K562 (cell line): ENCODE data around the gene DNAAF2. TPM values are rescaled to one million over a fixed set of nuclear protein-coding genes. Genes with fewer than 3 reads are reported as not detected.

Source experiments
- BACH1 ChIP-seq: fragments of 200-800 bp; sonication (Bioruptor generic); IDR thresholded peaks from 2 replicates; pipeline ENCODE4 v1.6.1; 2016; ENCODE audit warnings: missing genetic modification characterization, missing compliant biosample characterization
- CBFB ChIP-seq: sonication (generic); formaldehyde crosslinking; IDR thresholded peaks from 2 replicates; pipeline ENCODE4 v1.4.0; 2020; ENCODE audit warnings: mild to moderate bottlenecking, missing genetic modification reagents
- HDAC3 ChIP-seq: fragments of 450-650 bp; IDR thresholded peaks from 2 replicates; pipeline ENCODE4 v1.6.1; 2018; ENCODE audit warnings: borderline replicate concordance, mild to moderate bottlenecking, moderate library complexity; ENCODE audit not compliant: partially characterized antibody
- HMG20A ChIP-seq: fragments of 450-650 bp; formaldehyde crosslinking; conservative IDR thresholded peaks from 2 replicates; pipeline ENCODE4 v1.4.0; 2020; ENCODE audit warnings: mild to moderate bottlenecking, mixed read lengths
- JUN ChIP-seq, 2 experiments: sonication (generic) in 1 of 2; formaldehyde crosslinking in 1 of 2; IDR thresholded peaks; 2 replicates each; pipeline versions ENCODE4 v1.6.1 to v1.8.0; 2012 to 2022; ENCODE audit warnings: borderline replicate concordance in 2 of 2, mild to moderate bottlenecking in 2 of 2, improper control_type of control experiment in 1 of 2, low read depth in 1 of 2, low read length in 1 of 2, missing genetic modification reagents in 1 of 2
- SRSF7 ChIP-seq: fragments of 200-400 bp; formaldehyde crosslinking; optimal IDR thresholded peaks from 2 replicates; pipeline ENCODE3; 2017; ENCODE audit warnings: mild to moderate bottlenecking, low read depth, low read length
- TEAD2 ChIP-seq: fragments of 450-650 bp; IDR thresholded peaks from 2 replicates; pipeline ENCODE4 v1.6.1; 2016; ENCODE audit warnings: missing genetic modification characterization, control low read depth, missing compliant biosample characterization
- ZNF140 ChIP-seq: fragments of 250-450 bp; sonication (Bioruptor Pico); IDR thresholded peaks from 2 replicates; pipeline ENCODE4 v1.8.0; 2021; ENCODE audit warnings: moderate library complexity, mild to moderate bottlenecking, inconsistent platforms
- ZNF561 ChIP-seq: fragments of 450-650 bp; formaldehyde crosslinking; conservative IDR thresholded peaks from 2 replicates; pipeline ENCODE4 v1.4.0; 2020; ENCODE audit warnings: mild to moderate bottlenecking, moderate library complexity
- polyA plus RNA-seq, 8 experiments: library from polyadenylated mRNA; depleted of rRNA in 4 of 8; stranded (reverse) in 5 of 8; unstranded in 3 of 8; fragments of >200 nt; fragmentation: Nextera tagmentation in 2 of 8; fragmentation: Illumina TruSeq in 1 of 8; extraction: Ambion mirVana in 2 of 8; extraction: Trizol in 1 of 8; gene quantifications; 2 replicates each; pipeline versions ENCODE4 v1.2.1 to v1.2.3, GENCODE V29; 2011 to 2014; ENCODE audit warnings: inconsistent platforms in 1 of 8, missing spikeins in 1 of 8
- total RNA-seq, 7 experiments: library from RNA; depleted of rRNA in 6 of 7; stranded (reverse); fragments of >200 nt in 6 of 7; fragmentation: Illumina TruSeq in 2 of 7; extraction: Trizol in 2 of 7; gene quantifications; 2 replicates each; pipeline versions ENCODE4 v1.2.1 to v1.2.3, GENCODE V29; 2011 to 2021; ENCODE audit warnings: low replicate concordance in 1 of 7
- TF ChIP-seq, protein P1 (sequence below): IDR thresholded peaks from 3 replicates; pipeline ENCODE4 v1.6.1; 2011; ENCODE audit warnings: borderline replicate concordance, mild to moderate bottlenecking, moderate library complexity; ENCODE audit not compliant: insufficient read length; ENCODE audit errors: extremely low read depth
- TF ChIP-seq, protein P2 (sequence below): fragments of 450-650 bp; formaldehyde crosslinking; IDR thresholded peaks from 2 replicates; pipeline ENCODE4 v1.4.0; 2022; ENCODE audit warnings: mild to moderate bottlenecking, moderate library complexity
- TF ChIP-seq, protein P3 (sequence below): fragments of 450-650 bp; IDR thresholded peaks from 2 replicates; pipeline ENCODE4 v1.6.1; 2017; ENCODE audit warnings: antibody characterized with exemption
- TF ChIP-seq, protein P4 (sequence below): sonication (generic); formaldehyde crosslinking; IDR thresholded peaks from 2 replicates; pipeline ENCODE4 v1.8.0; 2022; ENCODE audit warnings: mild to moderate bottlenecking, missing genetic modification reagents

The DNAAF2 gene
- total and polyA plus RNA-seq, 9 of the 15 experiments (the other 6 are each of a cell fraction or from before 2014, with no cell fraction given): 2.4 to 14.6 (median 11.1) TPM

DNA sequence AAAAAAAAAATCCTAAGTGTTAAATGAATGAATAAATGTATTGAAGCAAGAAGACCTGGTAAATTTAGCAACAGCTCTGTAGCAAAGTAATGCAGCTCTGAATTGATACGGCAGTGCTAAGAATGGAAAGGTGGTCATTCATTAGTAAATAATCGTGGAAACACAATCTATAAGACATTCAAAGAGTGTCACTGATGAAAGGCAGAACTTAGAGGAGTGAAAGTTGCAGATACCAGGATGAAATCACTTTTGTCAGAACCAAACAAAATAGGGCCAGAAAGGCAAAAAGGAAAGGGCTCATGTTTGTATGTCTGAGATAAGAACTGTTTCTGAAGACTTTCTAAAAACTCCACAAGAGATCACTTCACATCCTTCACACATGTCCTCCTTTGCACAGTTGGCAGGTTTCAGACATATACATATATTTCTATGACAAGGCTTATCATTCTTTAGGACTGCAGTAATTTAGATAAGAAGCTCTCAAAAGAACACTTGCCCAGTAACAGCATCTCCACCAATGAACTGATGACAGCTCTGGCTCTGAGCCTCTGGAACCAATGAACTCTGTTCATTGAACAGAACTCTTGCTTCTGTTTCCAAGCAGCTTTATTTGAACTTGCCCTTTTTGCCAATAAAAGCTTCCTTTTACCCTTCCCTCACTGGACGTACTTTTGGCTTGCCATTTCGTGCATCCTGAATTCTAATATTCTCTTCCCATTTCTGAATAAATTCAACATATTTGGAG, 40.5 kb downstream of the DNAAF2 start (continued):
- TF ChIP-seq ZNF140 (CRISPR knock-in tag) (no peak), ZNF561 (CRISPR knock-in tag) (no peak), TEAD2 (tag) (no peak), BACH1 (tag) (no peak), SRSF7 (no peak), HMG20A (CRISPR knock-in tag) (no peak), HDAC3 (peak; percentile 48), JUN (IDR thresholded peaks at IDR 0.05; ENCODE audit: borderline replicate concordance, low read depth, low read length) (no peak), JUN (CRISPR knock-in tag; IDR thresholded peaks at IDR 0.05; ENCODE audit: borderline replicate concordance) (no peak), CBFB (no peak)
- TF ChIP-seq, protein P1, sequence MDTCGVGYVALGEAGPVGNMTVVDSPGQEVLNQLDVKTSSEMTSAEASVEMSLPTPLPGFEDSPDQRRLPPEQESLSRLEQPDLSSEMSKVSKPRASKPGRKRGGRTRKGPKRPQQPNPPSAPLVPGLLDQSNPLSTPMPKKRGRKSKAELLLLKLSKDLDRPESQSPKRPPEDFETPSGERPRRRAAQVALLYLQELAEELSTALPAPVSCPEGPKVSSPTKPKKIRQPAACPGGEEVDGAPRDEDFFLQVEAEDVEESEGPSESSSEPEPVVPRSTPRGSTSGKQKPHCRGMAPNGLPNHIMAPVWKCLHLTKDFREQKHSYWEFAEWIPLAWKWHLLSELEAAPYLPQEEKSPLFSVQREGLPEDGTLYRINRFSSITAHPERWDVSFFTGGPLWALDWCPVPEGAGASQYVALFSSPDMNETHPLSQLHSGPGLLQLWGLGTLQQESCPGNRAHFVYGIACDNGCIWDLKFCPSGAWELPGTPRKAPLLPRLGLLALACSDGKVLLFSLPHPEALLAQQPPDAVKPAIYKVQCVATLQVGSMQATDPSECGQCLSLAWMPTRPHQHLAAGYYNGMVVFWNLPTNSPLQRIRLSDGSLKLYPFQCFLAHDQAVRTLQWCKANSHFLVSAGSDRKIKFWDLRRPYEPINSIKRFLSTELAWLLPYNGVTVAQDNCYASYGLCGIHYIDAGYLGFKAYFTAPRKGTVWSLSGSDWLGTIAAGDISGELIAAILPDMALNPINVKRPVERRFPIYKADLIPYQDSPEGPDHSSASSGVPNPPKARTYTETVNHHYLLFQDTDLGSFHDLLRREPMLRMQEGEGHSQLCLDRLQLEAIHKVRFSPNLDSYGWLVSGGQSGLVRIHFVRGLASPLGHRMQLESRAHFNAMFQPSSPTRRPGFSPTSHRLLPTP: no peak
- TF ChIP-seq, protein P2, sequence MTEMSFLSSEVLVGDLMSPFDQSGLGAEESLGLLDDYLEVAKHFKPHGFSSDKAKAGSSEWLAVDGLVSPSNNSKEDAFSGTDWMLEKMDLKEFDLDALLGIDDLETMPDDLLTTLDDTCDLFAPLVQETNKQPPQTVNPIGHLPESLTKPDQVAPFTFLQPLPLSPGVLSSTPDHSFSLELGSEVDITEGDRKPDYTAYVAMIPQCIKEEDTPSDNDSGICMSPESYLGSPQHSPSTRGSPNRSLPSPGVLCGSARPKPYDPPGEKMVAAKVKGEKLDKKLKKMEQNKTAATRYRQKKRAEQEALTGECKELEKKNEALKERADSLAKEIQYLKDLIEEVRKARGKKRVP (CRISPR knock-in tag): no peak
- TF ChIP-seq, protein P3, sequence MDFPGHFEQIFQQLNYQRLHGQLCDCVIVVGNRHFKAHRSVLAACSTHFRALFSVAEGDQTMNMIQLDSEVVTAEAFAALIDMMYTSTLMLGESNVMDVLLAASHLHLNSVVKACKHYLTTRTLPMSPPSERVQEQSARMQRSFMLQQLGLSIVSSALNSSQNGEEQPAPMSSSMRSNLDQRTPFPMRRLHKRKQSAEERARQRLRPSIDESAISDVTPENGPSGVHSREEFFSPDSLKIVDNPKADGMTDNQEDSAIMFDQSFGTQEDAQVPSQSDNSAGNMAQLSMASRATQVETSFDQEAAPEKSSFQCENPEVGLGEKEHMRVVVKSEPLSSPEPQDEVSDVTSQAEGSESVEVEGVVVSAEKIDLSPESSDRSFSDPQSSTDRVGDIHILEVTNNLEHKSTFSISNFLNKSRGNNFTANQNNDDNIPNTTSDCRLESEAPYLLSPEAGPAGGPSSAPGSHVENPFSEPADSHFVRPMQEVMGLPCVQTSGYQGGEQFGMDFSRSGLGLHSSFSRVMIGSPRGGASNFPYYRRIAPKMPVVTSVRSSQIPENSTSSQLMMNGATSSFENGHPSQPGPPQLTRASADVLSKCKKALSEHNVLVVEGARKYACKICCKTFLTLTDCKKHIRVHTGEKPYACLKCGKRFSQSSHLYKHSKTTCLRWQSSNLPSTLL: no peak
- TF ChIP-seq, protein P4, sequence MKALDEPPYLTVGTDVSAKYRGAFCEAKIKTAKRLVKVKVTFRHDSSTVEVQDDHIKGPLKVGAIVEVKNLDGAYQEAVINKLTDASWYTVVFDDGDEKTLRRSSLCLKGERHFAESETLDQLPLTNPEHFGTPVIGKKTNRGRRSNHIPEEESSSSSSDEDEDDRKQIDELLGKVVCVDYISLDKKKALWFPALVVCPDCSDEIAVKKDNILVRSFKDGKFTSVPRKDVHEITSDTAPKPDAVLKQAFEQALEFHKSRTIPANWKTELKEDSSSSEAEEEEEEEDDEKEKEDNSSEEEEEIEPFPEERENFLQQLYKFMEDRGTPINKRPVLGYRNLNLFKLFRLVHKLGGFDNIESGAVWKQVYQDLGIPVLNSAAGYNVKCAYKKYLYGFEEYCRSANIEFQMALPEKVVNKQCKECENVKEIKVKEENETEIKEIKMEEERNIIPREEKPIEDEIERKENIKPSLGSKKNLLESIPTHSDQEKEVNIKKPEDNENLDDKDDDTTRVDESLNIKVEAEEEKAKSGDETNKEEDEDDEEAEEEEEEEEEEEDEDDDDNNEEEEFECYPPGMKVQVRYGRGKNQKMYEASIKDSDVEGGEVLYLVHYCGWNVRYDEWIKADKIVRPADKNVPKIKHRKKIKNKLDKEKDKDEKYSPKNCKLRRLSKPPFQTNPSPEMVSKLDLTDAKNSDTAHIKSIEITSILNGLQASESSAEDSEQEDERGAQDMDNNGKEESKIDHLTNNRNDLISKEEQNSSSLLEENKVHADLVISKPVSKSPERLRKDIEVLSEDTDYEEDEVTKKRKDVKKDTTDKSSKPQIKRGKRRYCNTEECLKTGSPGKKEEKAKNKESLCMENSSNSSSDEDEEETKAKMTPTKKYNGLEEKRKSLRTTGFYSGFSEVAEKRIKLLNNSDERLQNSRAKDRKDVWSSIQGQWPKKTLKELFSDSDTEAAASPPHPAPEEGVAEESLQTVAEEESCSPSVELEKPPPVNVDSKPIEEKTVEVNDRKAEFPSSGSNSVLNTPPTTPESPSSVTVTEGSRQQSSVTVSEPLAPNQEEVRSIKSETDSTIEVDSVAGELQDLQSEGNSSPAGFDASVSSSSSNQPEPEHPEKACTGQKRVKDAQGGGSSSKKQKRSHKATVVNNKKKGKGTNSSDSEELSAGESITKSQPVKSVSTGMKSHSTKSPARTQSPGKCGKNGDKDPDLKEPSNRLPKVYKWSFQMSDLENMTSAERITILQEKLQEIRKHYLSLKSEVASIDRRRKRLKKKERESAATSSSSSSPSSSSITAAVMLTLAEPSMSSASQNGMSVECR (CRISPR knock-in tag): no peak
